Breast epithelium (tissue), 4 donors: Measurements from ENCODE around the gene SLC1A7. TPM values are rescaled to one million over a fixed set of nuclear protein-coding genes. Genes with fewer than 3 reads are reported as not detected.

Experiments
- DNase-seq, 2 donors: peaks; one replicate each; pipeline ENCODE4 v3.0.0-alpha.2; 2019; ENCODE audit warnings: low spot score in 2 of 2
- H3K27ac ChIP-seq, 2 donors: fragments of 200-600 bp; sonication (generic) in 1 of 2; one replicate each; pipeline ENCODE4 v1.5.1; 2016 to 2019; ENCODE audit warnings: mild to moderate bottlenecking in 1 of 2
- H3K27me3 ChIP-seq, 2 donors: fragments of 200-600 bp; sonication (generic) in 1 of 2; one replicate each; pipeline versions ENCODE4 v1.5.1 to v1.6.0; 2017 to 2019; ENCODE audit warnings: control low read depth in 1 of 2, mild to moderate bottlenecking in 1 of 2
- H3K36me3 ChIP-seq: fragments of 200-600 bp; one replicate; pipeline ENCODE4 v1.5.1; 2019
- H3K4me1 ChIP-seq, 2 donors: fragments of 200-600 bp; sonication (generic); one replicate each; pipeline ENCODE4 v1.5.1; 2016 to 2019; ENCODE audit warnings: control low read depth in 1 of 2
- H3K4me3 ChIP-seq, 3 donors: fragments of 200-600 bp; sonication (generic); 1 replicate in 2 of 3; 2 replicates in 1 of 3; pipeline ENCODE4 v1.5.1; 2016 to 2019; ENCODE audit warnings: mild to moderate bottlenecking in 3 of 3, moderate library complexity in 2 of 3
- H3K9me3 ChIP-seq, 2 donors: fragments of 200-600 bp; sonication (generic) in 1 of 2; one replicate each; pipeline ENCODE4 v1.5.1; 2016 to 2019; ENCODE audit warnings: control low read depth in 1 of 2
- POLR2A ChIP-seq: fragments of 450-650 bp; IDR thresholded peaks from one replicate; pipeline ENCODE4 v1.6.1; 2016; ENCODE audit warnings: antibody characterized with exemption, mild to moderate bottlenecking, moderate library complexity
- POLR2AphosphoS5 ChIP-seq, 3 donors: sonication (generic); formaldehyde crosslinking; IDR thresholded peaks; one replicate each; pipeline ENCODE4 v1.6.1; 2017; ENCODE audit warnings: antibody characterized with exemption in 3 of 3
- intact Hi-C: fragments of 100-400 bp; cut with DNase I; formaldehyde crosslinking; loops from one replicate; pipeline ENCODE4 v1.15.1; 2023; ENCODE audit warnings: low total_unique reads
- total RNA-seq, 3 donors: library from RNA; depleted of rRNA; stranded (reverse); fragments of >200 nt; gene quantifications; one replicate each; pipeline ENCODE4 v1.1.0, GENCODE V29; 2016
- TF ChIP-seq, protein P1 (sequence below), 3 donors: fragments of 450-650 bp; IDR thresholded peaks; one replicate each; pipeline ENCODE4 v1.5.1; 2016 to 2017; ENCODE audit warnings: antibody characterized with exemption in 3 of 3, mild to moderate bottlenecking in 3 of 3, moderate library complexity in 3 of 3

The SLC1A7 gene
- total RNA-seq, 3 donors from 2014 or later: 0.16 TPM; not detected in 2

DNA sequence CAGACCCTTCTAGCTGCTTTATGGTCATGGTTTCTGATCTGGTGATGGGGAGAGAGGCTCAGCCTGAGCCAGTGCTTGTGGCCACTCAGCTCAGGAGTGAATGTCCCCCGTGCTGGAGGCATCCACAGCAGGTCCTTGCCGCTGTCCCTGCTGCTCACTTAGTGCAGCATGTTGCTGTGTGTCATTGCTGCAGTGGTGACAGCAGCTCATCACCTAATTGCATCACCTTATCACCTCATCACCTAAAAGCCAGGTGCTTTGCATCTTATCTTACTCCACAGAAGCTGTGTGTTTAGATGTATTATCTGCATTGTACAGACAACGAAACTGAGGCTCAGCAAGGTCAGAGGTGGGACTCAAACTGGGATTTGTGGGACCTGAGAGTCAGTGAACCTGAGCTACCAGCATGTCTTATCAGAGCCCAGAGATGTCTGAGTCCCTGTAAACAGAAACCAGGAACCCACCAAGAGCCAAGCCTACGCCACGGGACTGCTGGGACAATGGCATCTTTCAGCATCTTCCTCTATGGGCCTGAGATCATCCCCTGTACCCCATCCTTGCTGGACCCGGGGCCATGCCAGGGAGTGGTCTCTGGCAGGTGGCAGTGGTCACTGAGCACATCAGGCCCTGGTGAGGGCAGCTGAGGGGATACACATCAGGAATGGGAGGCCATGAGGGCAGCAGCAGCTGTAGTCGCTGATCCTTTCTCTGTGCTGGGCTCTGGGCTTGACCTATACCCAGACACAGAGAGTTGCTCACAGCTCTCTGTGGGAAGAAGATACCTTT is 73.9 kb downstream of the SLC1A7 start:
- TF ChIP-seq, protein P1, sequence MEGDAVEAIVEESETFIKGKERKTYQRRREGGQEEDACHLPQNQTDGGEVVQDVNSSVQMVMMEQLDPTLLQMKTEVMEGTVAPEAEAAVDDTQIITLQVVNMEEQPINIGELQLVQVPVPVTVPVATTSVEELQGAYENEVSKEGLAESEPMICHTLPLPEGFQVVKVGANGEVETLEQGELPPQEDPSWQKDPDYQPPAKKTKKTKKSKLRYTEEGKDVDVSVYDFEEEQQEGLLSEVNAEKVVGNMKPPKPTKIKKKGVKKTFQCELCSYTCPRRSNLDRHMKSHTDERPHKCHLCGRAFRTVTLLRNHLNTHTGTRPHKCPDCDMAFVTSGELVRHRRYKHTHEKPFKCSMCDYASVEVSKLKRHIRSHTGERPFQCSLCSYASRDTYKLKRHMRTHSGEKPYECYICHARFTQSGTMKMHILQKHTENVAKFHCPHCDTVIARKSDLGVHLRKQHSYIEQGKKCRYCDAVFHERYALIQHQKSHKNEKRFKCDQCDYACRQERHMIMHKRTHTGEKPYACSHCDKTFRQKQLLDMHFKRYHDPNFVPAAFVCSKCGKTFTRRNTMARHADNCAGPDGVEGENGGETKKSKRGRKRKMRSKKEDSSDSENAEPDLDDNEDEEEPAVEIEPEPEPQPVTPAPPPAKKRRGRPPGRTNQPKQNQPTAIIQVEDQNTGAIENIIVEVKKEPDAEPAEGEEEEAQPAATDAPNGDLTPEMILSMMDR (IDR thresholded peaks at IDR 0.05): no peak
- no peak for TF ChIP-seq POLR2AphosphoS5 (IDR thresholded peaks at IDR 0.05)
- no peak for TF ChIP-seq POLR2A
- intact Hi-C loops: no loop called here
- DNase-seq: peak in 1 of 2 donors; percentile 10

DNA sequence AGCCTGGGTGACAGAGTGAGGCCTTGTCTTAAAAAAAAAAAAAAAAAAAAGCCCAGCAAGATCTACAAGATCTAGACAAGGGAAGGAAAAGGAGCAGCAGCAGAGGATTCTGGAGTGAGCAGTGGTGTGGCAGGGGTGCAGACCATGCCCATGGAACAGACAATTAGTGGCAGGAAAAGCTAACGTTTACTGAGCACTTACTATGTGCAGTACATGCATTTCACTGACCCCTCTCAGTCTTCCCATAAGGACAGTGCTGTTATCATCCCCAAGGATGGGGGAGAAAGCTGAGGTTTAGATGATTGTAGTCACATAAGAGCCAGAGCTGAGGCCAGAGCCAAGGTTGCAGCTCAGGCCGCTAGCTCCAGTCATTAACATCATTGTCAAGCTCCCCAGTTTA is 74.6 kb downstream of the SLC1A7 start:
- H3K4me3 ChIP-seq: no peak overlapping the region
- TF ChIP-seq, protein P1 (IDR thresholded peaks at IDR 0.05): no peak
- TF ChIP-seq POLR2AphosphoS5 (IDR thresholded peaks at IDR 0.05) (no peak), POLR2A (no peak)
- intact Hi-C loops: no loop called here
- no peaks in the 10 kb centered on the region for H3K9me3 ChIP-seq
- no peak overlapping the region for H3K27ac ChIP-seq
- no peaks in the 10 kb centered on the region for H3K4me1 ChIP-seq
- peaks cover 0 to 2% of the 10 kb centered on the region in 2 donors for H3K27me3 ChIP-seq
- peak in 1 of 2 donors; percentile 7 for DNase-seq
- no peaks in the 10 kb centered on the region for H3K36me3 ChIP-seq

More for the DNA sequence above, 73.9 kb downstream of the SLC1A7 start:
- no peaks in the 10 kb centered on the region for H3K27me3 ChIP-seq
- no peaks in the 10 kb centered on the region for H3K9me3 ChIP-seq
- H3K36me3 ChIP-seq: no peaks in the 10 kb centered on the region
- H3K27ac ChIP-seq: peak overlapping the region in 1 of 2 donors; percentile 12
- H3K4me3 ChIP-seq: no peak overlapping the region
- H3K4me1 ChIP-seq: no peaks in the 10 kb centered on the region

DNA sequence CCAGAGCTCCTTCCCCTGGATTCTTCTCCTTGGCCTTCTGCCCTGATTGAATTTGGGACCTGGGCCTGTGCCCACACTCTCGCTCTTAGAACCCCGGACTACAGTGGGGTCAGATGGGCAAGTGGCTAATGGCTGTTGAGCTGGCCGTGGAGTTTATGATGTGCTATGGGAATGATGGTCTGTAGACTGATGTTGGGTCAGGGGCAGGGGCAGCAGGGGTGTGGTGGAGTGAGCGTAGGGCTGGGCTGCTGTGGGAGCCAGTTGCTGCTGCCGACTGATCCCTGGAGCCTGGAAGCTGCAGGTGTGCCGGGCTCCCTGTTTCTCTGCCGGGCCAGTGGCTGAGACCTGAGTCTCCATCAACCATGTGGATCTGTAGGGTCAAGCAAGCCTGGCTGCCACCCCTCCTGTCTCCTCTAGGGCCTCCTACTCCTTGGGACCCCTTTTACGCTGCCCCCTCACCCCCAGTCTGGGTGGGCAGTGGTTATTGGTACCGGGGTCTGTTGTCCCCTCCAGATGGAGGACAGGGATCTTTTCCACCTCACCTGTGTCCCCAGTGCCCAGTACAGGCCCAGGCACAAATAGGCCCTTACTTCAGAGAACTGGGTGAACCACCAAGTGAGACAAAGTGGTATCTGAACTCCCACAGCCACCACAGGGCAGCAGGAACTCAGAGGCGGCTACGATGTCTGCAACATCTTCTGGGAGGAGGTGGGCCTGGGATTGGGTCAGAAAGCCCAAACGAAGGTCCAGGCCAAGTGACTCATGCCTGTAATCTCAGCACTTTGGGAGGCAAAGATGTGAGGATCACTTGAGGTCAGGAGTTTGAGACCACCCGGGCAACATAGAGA is 75.3 kb downstream of the SLC1A7 start:
- H3K27me3 ChIP-seq: peaks cover 0 to 6% of the 10 kb centered on the region in 2 donors
- TF ChIP-seq POLR2A: no peak
- TF ChIP-seq, protein P1 (IDR thresholded peaks at IDR 0.05): no peak
- TF ChIP-seq POLR2AphosphoS5 (IDR thresholded peaks at IDR 0.05): no peak
- no peaks in the 10 kb centered on the region for H3K36me3 ChIP-seq
- peak in 1 of 2 donors; percentile 10 for DNase-seq
- H3K27ac ChIP-seq: peak overlapping the region in 1 of 2 donors; percentile 48
- intact Hi-C loops: no loop called here
- H3K4me3 ChIP-seq: no peak overlapping the region
- no peaks in the 10 kb centered on the region for H3K9me3 ChIP-seq
- H3K4me1 ChIP-seq: no peaks in the 10 kb centered on the region

DNA sequence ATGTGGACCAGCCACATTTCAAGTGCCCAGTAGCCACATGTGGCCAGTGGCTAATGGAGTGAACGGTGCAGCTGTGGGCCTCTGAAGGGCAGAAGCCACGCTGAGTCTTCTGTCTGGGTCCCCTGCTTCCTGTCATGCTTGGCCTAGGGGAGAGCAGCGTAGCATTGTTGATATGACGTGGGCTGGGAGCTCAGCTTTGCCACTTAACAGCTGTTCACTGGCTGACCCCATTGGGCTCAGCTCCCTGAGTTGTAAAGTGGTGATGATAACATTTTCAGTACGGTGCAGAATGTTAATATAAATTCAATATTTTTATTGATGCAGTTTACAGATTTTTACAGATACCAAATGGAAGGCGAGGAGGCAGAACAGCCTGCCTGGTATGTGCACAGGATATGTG is 76.0 kb downstream of the SLC1A7 start:
- DNase-seq: peak in 1 of 2 donors; percentile 1
- Histone ChIP-seq H3K9me3 (no peaks in the 10 kb centered on the region), H3K4me3 (no peak overlapping the region), H3K36me3 (no peaks in the 10 kb centered on the region), H3K27me3 (peaks cover 0 to 6% of the 10 kb centered on the region in 2 donors), H3K4me1 (no peaks in the 10 kb centered on the region), H3K27ac (peak overlapping the region in 1 of 2 donors; percentile 48)
- intact Hi-C loops: no loop called here
- TF ChIP-seq POLR2AphosphoS5 (IDR thresholded peaks at IDR 0.05) (no peak), POLR2A (no peak)
- TF ChIP-seq, protein P1 (IDR thresholded peaks at IDR 0.05): no peak
